ENCODE measurements around the gene GRB2. TPM values are rescaled to one million over a fixed set of nuclear protein-coding genes. Genes with fewer than 3 reads are reported as not detected.

The GRB2 gene
- total and polyA plus RNA-seq, 10 of the 15 experiments (the other 5 are each of a cell fraction or from before 2014, with no cell fraction given) = 113 to 268 (median 158) TPM

- CTCF ChIA-PET = interaction anchor here (1.4 to 1.5 kb wide), 2 partner anchors 13 to 17 kb away, joined by 6 to 9 read pairs; no protein-coding TSS in a partner anchor
- ATAC-seq = peak; percentile 42
- FAIRE-seq = no peak
- H4K20me1 ChIP-seq (ENCODE audit: control insufficient read depth, insufficient read depth) = peaks cover 3% of the 10 kb centered on the region
- no peak overlapping the region for H3K4me3 ChIP-seq
- H3K9me3 ChIP-seq (replicated peaks; ENCODE audit: control insufficient read depth, insufficient read depth, low read length) = no peaks in the 10 kb centered on the region; the same call in 2 of the 3 replicates
- SMC1A ChIA-PET (ENCODE audit: uncharacterized antibody, unreplicated experiment) = interaction anchor here (0.7 to 9.8 kb wide), 12 partner anchors 8 to 69 kb away, joined by 3 to 125 read pairs (median 4); partner anchors contain the start of gene GRB2
- TSS peak; percentile 12 for BruUV-seq (replicated peaks)
- no peaks in the 10 kb centered on the region; a peak in 2 of 4 replicates for H3K36me3 ChIP-seq (ENCODE audit: control insufficient read depth in 2 of 2, insufficient read depth in 2 of 2, low read length in 1 of 2)
- RAD21 ChIA-PET (ENCODE audit: unreplicated experiment) = interaction anchor here (1.2 to 2.4 kb wide), 3 partner anchors 12 to 17 kb away, joined by 3 to 14 read pairs (median 7); no protein-coding TSS in a partner anchor
- TF ChIP-seq, protein P1, sequence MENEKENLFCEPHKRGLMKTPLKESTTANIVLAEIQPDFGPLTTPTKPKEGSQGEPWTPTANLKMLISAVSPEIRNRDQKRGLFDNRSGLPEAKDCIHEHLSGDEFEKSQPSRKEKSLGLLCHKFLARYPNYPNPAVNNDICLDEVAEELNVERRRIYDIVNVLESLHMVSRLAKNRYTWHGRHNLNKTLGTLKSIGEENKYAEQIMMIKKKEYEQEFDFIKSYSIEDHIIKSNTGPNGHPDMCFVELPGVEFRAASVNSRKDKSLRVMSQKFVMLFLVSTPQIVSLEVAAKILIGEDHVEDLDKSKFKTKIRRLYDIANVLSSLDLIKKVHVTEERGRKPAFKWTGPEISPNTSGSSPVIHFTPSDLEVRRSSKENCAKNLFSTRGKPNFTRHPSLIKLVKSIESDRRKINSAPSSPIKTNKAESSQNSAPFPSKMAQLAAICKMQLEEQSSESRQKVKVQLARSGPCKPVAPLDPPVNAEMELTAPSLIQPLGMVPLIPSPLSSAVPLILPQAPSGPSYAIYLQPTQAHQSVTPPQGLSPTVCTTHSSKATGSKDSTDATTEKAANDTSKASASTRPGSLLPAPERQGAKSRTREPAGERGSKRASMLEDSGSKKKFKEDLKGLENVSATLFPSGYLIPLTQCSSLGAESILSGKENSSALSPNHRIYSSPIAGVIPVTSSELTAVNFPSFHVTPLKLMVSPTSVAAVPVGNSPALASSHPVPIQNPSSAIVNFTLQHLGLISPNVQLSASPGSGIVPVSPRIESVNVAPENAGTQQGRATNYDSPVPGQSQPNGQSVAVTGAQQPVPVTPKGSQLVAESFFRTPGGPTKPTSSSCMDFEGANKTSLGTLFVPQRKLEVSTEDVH (IDR thresholded peaks at IDR 0.05; ENCODE audit: low read depth, partially characterized antibody) = no peak
- 0 out of 2 replicates have a peak, but pooled peaks have one; percentile 21 for TF ChIP-seq MTA2 (IDR thresholded peaks at IDR 0.05; ENCODE audit: low read depth)
- POLR2A ChIA-PET = interaction anchor here (0.5 to 4.9 kb wide), 7 partner anchors 13 to 66 kb away, joined by 3 to 64 read pairs (median 4); no protein-coding TSS in a partner anchor
- H2AFZ ChIP-seq (ENCODE audit: control insufficient read depth, low read depth, low read length) = no peak overlapping the region
- intact Hi-C loops (cut with micrococcal nuclease; ENCODE audit: unreplicated experiment) = loop anchor here (2.0 kb wide), 1 partner anchor 15 kb away; no protein-coding TSS in a partner anchor
- peaks cover 63% of the 10 kb centered on the region for H3K4me1 ChIP-seq (ENCODE audit: control insufficient read depth, insufficient read depth, low read length)
- H3K4me2 ChIP-seq (ENCODE audit: control insufficient read depth, insufficient read depth) = peak overlapping the region; percentile 50
- no peak overlapping the region for H3K27ac ChIP-seq (ENCODE audit: control insufficient read depth, insufficient read depth)
- no peak for DNase-seq (ENCODE audit: low read depth, low spot score)
- peaks cover 95% of the 10 kb centered on the region for H3K79me2 ChIP-seq (ENCODE audit: control insufficient read depth, insufficient read depth, low read length)
- H3K27me3 ChIP-seq (replicated peaks in 1 of 2; ENCODE audit: control insufficient read depth in 2 of 2, insufficient read depth in 2 of 2, low read length in 1 of 2) = no peaks in the 10 kb centered on the region
- no peak overlapping the region for H3K9ac ChIP-seq (ENCODE audit: control insufficient read depth, insufficient read depth, low read length)
- 3% methylated on average over 2 of the region's 2 CpGs for WGBS (ENCODE audit: insufficient coverage, insufficient replicate concordance, low lambda C conversion rate, missing lambda C conversion rate)
- in situ Hi-C loops (cut with MboI) = no loop called here
Measured at GRCh38 chr17:75361996-75362395, 43.5 kb downstream of the GRB2 start.

Data from GM12878 (cell line).